Caco-2 (cell line): ENCODE results near the gene PITX1. TPM values are rescaled to one million over a fixed set of nuclear protein-coding genes. Genes with fewer than 3 reads are reported as not detected.

Experiments
- BruUV-seq: library from RNA; stranded (reverse); fragments of 400-500 nt; replicated peaks from 2 replicates; lab custom pipeline; 2021; lab: Mats Ljungman, UMichigan
- CTCF ChIA-PET: fragments of 300-600 bp; sonication (Branson Sonifier 250); formaldehyde crosslinking; loops from one replicate; lab custom pipeline; 2022; ENCODE audit warnings: antibody characterized with exemption; lab: Charles Lee
- POLR2A ChIA-PET: fragments of 300-600 bp; sonication (Branson Sonifier 250); formaldehyde crosslinking; loops from one replicate; lab custom pipeline; 2022; ENCODE audit warnings: antibody characterized with exemption; lab: Charles Lee
- DNase-seq, 2 experiments: peaks; one replicate each; pipeline versions ENCODE4 v3.0.0 to v3.0.0-alpha.2; 2020 to 2022
- H3K27me3 ChIP-seq: replicated peaks from 2 replicates; pipeline ENCODE4 v1.6.0; 2011; ENCODE audit warnings: low read length; ENCODE audit not compliant: control insufficient read depth, insufficient read depth
- H3K36me3 ChIP-seq: 2 replicates; pipeline ENCODE4 v1.5.1; 2011; ENCODE audit warnings: low read length; ENCODE audit not compliant: control insufficient read depth, insufficient read depth
- H3K4me1 ChIP-seq: fragments of 250-450 bp; sonication (Bioruptor Pico); 2 replicates; pipeline ENCODE4 v1.5.1; 2020; ENCODE audit warnings: mild to moderate bottlenecking
- H3K4me3 ChIP-seq: 2 replicates; pipeline ENCODE4 v1.5.1; 2011; ENCODE audit warnings: low read depth, mild to moderate bottlenecking, control low read depth, low read length
- H3K9me3 ChIP-seq: fragments of 250-450 bp; sonication (Bioruptor Pico); 2 replicates; pipeline ENCODE4 v1.5.1; 2020; ENCODE audit warnings: mild to moderate bottlenecking, moderate library complexity
- H3K27ac Mint-ChIP-seq: one replicate; pipeline ENCODE4 v1.8.0; 2022; ENCODE audit warnings: mixed read lengths; ENCODE audit not compliant: unreplicated experiment
- H3K27me3 Mint-ChIP-seq: one replicate; pipeline ENCODE4 v1.8.0; 2022; ENCODE audit warnings: mixed read lengths; ENCODE audit not compliant: insufficient read depth, unreplicated experiment
- H3K36me3 Mint-ChIP-seq: one replicate; pipeline ENCODE4 v1.8.0; 2022; ENCODE audit warnings: mild to moderate bottlenecking, mixed read lengths; ENCODE audit not compliant: insufficient read depth, unreplicated experiment
- H3K4me1 Mint-ChIP-seq: one replicate; pipeline ENCODE4 v1.8.0; 2022; ENCODE audit warnings: low read depth, mixed read lengths; ENCODE audit not compliant: unreplicated experiment
- H3K4me3 Mint-ChIP-seq: one replicate; pipeline ENCODE4 v1.8.0; 2022; ENCODE audit warnings: mild to moderate bottlenecking, moderate library complexity, mixed read lengths; ENCODE audit not compliant: unreplicated experiment
- H3K9me3 Mint-ChIP-seq: one replicate; pipeline ENCODE4 v1.8.0; 2022; ENCODE audit warnings: mixed read lengths; ENCODE audit not compliant: unreplicated experiment
- intact Hi-C: fragments of 100-400 bp; cut with micrococcal nuclease; formaldehyde crosslinking; loops from one replicate; pipeline ENCODE4 v1.10.0; 2022; ENCODE audit not compliant: unreplicated experiment
- total RNA-seq: library from RNA; stranded (reverse); gene quantifications from 2 replicates; pipeline ENCODE4 v1.2.3, GENCODE V29; 2022
- TF ChIP-seq, protein P1 (sequence below), 2 experiments: fragments of 200-600 bp in 1 of 2; IDR thresholded peaks; 1 replicate in 1 of 2; 2 replicates in 1 of 2; pipeline versions ENCODE4 v1.5.1 to v1.8.0; 2011 to 2022; ENCODE audit warnings: antibody characterized with exemption in 1 of 2, control low read depth in 1 of 2, inconsistent platforms in 1 of 2, low read depth in 1 of 2, low read length in 1 of 2, mild to moderate bottlenecking in 1 of 2, moderate library complexity in 1 of 2; ENCODE audit not compliant: insufficient read depth in 1 of 2, severe bottlenecking in 1 of 2, unreplicated experiment in 1 of 2

PITX1 gene
- total RNA-seq, 1 experiment from 2014 or later = 117 TPM

DNA sequence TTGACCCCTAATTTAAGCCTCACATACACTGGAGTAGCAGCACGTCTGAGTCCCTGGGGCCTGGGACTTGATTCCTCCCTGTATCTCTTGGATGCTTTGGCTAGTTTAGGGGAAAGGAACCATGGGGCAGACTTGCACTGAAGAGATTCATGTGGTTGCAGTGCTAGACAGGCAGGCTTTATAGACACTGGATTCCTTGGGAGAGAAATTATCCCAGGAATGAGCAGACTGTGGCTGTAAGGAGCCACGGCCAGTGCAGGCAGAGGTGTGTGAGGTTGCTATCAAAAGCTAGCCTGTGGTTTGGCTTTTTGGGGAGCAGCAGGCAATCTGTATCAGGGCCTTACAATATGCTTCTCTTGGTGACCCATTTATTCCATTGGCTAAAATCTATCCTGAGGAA lies 20.5 kb upstream of the PITX1 start:
- CTCF ChIA-PET = interaction anchor here (0.6 kb wide), 1 partner anchor 175 kb away, joined by 4 read pairs; no protein-coding TSS in a partner anchor
- H3K4me1 Mint-ChIP-seq = peaks cover 14% of the 10 kb centered on the region

DNA sequence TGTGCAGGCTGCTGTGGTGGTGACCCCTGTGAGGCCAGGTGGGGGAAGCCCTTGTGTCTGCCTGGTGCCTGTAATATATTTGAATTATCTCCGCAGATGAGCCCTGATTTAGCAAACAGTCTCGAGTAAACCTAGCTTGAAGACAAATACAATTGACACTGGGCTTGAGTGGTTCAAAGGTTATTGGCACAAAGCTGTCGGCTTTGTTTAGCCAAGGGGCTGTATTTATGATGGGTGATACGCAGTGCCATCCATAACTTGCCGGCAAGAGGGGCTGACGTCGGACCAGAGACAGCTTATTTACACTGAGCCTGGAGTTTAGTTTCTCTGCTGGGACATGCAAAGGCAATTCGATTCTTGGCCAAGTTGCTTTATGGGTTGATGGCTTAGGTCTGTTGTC lies 20.0 kb upstream of the PITX1 start:
- no peaks in the 10 kb centered on the region for H3K36me3 Mint-ChIP-seq
- Histone ChIP-seq H3K36me3 (no peaks in the 10 kb centered on the region), H3K4me1 (peaks cover 17% of the 10 kb centered on the region), H3K27me3 (no peaks in the 10 kb centered on the region), H3K4me3 (no peak overlapping the region), H3K9me3 (no peaks in the 10 kb centered on the region)
- H3K27me3 Mint-ChIP-seq = no peaks in the 10 kb centered on the region
- peak overlapping the region; percentile 3 for H3K27ac Mint-ChIP-seq
- no TSS peak for BruUV-seq
- peak overlapping the region; percentile 0 for H3K4me3 Mint-ChIP-seq
- no peaks in the 10 kb centered on the region for H3K9me3 Mint-ChIP-seq
- peak in 1 of 2 experiments; percentile 38 for DNase-seq
- H3K4me1 Mint-ChIP-seq = peaks cover 11% of the 10 kb centered on the region
- TF ChIP-seq, protein P1, sequence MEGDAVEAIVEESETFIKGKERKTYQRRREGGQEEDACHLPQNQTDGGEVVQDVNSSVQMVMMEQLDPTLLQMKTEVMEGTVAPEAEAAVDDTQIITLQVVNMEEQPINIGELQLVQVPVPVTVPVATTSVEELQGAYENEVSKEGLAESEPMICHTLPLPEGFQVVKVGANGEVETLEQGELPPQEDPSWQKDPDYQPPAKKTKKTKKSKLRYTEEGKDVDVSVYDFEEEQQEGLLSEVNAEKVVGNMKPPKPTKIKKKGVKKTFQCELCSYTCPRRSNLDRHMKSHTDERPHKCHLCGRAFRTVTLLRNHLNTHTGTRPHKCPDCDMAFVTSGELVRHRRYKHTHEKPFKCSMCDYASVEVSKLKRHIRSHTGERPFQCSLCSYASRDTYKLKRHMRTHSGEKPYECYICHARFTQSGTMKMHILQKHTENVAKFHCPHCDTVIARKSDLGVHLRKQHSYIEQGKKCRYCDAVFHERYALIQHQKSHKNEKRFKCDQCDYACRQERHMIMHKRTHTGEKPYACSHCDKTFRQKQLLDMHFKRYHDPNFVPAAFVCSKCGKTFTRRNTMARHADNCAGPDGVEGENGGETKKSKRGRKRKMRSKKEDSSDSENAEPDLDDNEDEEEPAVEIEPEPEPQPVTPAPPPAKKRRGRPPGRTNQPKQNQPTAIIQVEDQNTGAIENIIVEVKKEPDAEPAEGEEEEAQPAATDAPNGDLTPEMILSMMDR (IDR thresholded peaks at IDR 0.05; ENCODE audit: insufficient read depth in 1 of 2, low read depth in 1 of 2, low read length in 1 of 2, severe bottlenecking in 1 of 2, unreplicated experiment in 1 of 2) = no peak
- intact Hi-C loops = no loop called here
- CTCF ChIA-PET = interaction anchor here (0.6 to 1.3 kb wide), 4 partner anchors 9 to 174 kb away, joined by 3 to 7 read pairs (median 4); no protein-coding TSS in a partner anchor
- POLR2A ChIA-PET = no interaction called here

More for the DNA sequence above, 20.5 kb upstream of the PITX1 start:
- no TSS peak for BruUV-seq
- no peaks in the 10 kb centered on the region for H3K36me3 Mint-ChIP-seq
- no peaks in the 10 kb centered on the region for H3K27me3 Mint-ChIP-seq
- POLR2A ChIA-PET = no interaction called here
- Histone ChIP-seq H3K36me3 (no peaks in the 10 kb centered on the region), H3K4me1 (peaks cover 17% of the 10 kb centered on the region), H3K4me3 (no peak overlapping the region), H3K27me3 (no peaks in the 10 kb centered on the region), H3K9me3 (no peaks in the 10 kb centered on the region)
- TF ChIP-seq, protein P1 (IDR thresholded peaks at IDR 0.05; ENCODE audit: insufficient read depth in 1 of 2, low read depth in 1 of 2, low read length in 1 of 2, severe bottlenecking in 1 of 2, unreplicated experiment in 1 of 2) = no peak
- H3K4me3 Mint-ChIP-seq = peak overlapping the region; percentile 0
- no peak for DNase-seq
- peak overlapping the region; percentile 3 for H3K27ac Mint-ChIP-seq
- intact Hi-C loops = no loop called here
- H3K9me3 Mint-ChIP-seq = no peaks in the 10 kb centered on the region

DNA sequence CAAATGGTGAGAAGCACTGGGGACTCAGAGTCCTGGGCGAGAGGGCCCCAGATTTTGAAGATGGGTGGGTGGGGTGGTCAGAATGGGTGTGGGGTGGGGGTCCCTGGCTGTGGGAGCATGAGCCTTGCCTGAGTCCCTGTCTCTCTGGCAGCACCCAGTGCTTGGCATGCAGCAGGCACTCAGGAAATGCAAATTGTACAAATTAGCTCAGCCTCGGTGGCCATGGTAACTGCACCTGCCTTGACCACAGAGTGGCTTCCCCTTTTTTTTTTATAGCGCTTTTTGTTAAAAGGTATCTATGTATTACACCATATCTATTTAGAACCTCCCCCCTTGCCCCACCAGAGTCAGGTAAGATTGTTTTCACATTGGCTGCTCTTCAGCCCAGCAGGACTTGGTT lies 19.2 kb upstream of the PITX1 start:
- H3K9me3 ChIP-seq = no peaks in the 10 kb centered on the region
- ChIA-PET POLR2A (no interaction called here), CTCF (interaction anchor here (0.7 to 1.3 kb wide), 3 partner anchors 9 to 128 kb away, joined by 3 to 7 read pairs (median 5); no protein-coding TSS in a partner anchor)
- no peaks in the 10 kb centered on the region for H3K27me3 Mint-ChIP-seq
- no peak overlapping the region for H3K4me3 ChIP-seq
- no peak for DNase-seq
- H3K4me1 Mint-ChIP-seq = peaks cover 12% of the 10 kb centered on the region
- BruUV-seq = no TSS peak
- no peak overlapping the region for H3K4me3 Mint-ChIP-seq
- no peaks in the 10 kb centered on the region for H3K36me3 Mint-ChIP-seq
- no peaks in the 10 kb centered on the region for H3K27me3 ChIP-seq
- H3K4me1 ChIP-seq = peaks cover 24% of the 10 kb centered on the region
- intact Hi-C loops = no loop called here
- no peaks in the 10 kb centered on the region for H3K36me3 ChIP-seq
- H3K9me3 Mint-ChIP-seq = no peaks in the 10 kb centered on the region
- no peak overlapping the region for H3K27ac Mint-ChIP-seq
- TF ChIP-seq, protein P1 (IDR thresholded peaks at IDR 0.05; ENCODE audit: insufficient read depth in 1 of 2, low read depth in 1 of 2, low read length in 1 of 2, severe bottlenecking in 1 of 2, unreplicated experiment in 1 of 2) = no peak
